Activated effector memory CD4-positive, alpha-beta T cell treated with anti-CD3 and anti-CD28 coated beads, Interleukin-2, amount 50 U/mL, for 16 hours (primary cell): Measurements from ENCODE around the gene EIF3I.

Experiments
- DNase-seq: peaks from one replicate; pipeline ENCODE4 v3.0.0-alpha.2; 2020

The EIF3I gene

DNA sequence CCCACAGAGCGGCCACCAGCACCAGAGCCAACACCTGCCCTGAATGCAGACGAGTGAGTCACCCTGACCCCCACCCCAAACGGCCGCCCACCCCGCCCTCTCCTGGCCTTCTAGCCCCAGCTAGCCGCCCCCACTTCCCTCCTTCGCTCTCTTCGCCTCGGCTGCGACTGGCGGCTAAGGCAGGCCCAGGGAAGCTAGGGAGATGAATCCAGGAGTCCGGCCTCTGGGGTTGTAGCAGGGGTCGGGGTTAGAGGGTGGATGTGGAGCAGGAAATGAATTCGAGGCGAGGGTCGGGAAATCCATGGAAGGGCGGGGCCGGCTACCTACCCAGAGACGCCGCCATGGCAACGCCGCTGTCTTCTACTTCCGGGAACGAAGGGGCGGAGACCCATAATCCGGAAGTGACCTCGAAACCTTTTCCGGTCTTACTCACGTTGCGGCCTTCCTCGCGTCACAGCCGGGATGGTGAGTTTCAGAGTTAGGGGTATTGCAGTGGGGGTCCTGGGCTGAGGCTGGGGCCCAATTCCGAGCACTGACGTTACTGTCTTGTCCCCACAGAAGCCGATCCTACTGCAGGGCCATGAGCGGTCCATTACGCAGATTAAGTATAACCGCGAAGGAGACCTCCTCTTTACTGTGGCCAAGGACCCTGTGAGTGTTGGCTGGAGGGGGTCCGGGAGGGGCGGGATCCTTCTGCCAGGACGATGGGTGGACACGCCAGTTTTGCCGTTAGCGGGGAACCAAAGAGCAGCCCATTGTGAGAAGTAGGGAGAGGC is at the start of gene EIF3I, which contains the start of gene TMEM234:
TSS of gene EIF3I (plus strand) at position 428 of the 776 bp plus-strand sequence. CDS start at position 463, 35 bp downstream.
TSS of gene TMEM234 (minus strand) at position 374 of the 776 bp plus-strand sequence. CDS start at position 343, 31 bp downstream.
- DNase-seq = peak; percentile 97

DNA sequence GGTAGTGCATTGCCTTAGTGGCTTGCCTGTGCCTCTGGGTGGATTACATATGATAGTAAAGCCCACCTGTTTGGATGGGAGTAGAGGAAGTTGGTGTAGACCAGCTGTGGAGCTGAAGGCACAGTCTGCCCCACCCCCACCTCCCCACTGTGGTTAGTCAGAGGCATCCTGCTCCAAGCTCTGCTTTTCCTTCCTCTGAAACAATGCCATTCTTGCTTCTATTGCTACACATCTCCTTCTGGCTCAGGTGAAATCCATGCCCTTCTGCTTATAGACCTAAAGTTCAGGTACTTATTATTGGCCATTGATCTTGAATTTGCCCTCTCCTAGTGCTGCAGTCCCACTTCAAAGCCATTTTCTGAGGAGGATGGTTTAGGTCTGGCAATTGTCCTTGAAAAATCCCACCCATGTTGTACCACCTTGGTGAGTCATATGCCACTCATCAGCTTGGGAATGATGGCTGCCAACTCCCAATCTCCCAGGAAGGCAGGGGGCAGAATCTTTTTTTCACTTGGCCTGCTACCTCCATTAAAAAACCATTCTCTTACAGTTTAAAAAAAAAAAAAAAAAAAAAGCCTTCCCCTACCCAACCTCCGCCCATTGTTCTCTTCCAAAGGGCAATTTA is 49.5 kb upstream of the EIF3I start:
- no peak for DNase-seq

DNA sequence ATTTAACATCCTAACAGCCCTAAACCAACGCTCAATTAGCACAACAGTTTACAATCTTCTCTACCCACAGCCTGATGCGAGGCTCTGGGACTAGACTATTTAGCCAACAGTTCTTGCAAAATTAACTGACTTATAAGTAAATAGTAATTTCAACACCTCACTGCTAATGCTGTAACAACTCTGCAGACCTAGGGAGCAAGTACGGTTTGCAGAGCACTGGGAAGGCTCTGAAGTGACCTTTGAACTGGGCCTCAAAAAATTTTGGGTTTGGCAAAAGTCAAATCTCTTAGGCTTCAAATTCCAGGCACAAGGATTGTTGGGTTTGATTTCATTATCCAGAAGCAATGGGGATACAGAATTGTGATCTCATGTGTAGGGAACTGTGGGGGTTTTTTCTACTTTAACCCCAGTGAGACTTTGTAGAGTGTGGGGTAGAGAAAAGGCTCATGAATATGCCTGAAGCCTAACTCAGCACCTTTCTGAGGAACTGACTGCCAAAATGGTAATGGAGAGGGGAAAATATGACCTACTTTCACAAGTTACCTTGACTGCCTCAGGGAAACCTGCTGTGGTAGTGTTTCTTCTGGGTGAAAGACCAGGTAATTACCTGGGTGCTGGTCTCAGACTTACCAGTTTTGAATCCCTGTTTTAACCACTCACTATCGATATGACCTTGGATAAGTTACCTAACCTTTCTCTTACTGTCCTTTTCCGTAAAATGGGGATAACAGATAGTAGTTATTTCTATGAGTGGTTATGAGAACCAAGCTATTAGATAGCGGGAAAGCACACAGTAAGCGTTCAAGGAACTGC is 43.6 kb upstream of the EIF3I start:
- DNase-seq = no peak

DNA sequence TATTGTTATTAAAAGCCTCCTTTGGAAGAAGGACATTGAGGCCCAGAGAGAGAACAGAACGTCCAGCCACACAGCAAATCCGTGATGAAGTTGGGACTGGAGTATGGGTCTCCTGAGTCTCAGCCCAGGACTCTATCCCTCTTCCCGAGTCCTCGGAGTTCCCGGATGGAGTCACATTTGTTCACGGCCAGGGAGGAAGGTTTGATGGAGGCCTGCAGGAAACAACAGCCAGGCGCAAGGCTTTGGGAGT is 43.1 kb upstream of the EIF3I start:
- DNase-seq = no peak

DNA sequence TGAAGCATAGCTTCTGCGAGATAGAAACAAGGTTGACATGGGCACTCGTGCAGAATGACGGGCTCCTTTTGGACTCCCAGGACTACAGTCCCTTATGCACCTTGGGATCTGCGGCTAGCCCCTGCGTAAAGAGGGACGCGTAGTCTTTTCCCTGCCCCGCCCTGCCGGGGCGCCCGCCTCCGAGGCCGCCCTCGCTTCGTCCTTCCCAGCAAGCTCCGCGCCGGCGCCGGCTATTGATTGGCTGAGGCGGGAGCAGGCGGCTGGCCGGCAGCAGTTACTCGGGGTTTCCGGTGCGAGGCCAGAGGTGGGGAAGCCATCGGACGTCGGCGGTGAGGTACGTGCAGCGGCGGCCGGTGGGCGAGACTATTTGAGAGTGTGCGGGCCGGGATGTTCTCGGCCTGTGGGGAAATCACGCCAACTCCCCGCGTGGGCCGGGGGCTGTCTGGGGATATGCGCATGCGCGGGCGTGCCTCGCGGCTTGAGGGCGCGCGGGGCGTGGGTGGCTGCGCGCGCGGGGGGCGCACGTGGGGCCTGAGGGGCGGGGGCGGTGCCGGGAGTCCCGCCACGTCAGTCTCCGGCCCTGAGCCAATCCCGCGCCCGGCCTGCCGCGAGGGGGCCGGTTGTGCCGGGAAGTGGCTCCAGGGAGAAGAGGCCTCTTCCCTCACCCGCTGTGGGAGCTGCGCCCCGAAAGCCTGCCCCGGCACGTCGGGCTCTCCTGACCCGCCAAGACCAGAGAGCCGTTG is 42.6 kb upstream of the EIF3I start, which contains the start of gene TXLNA:
TSS of gene TXLNA (plus strand) at position 233 of the 743 bp plus-strand sequence. CDS start 671 bp downstream, outside the sequence.
- DNase-seq = peak; percentile 96

DNA sequence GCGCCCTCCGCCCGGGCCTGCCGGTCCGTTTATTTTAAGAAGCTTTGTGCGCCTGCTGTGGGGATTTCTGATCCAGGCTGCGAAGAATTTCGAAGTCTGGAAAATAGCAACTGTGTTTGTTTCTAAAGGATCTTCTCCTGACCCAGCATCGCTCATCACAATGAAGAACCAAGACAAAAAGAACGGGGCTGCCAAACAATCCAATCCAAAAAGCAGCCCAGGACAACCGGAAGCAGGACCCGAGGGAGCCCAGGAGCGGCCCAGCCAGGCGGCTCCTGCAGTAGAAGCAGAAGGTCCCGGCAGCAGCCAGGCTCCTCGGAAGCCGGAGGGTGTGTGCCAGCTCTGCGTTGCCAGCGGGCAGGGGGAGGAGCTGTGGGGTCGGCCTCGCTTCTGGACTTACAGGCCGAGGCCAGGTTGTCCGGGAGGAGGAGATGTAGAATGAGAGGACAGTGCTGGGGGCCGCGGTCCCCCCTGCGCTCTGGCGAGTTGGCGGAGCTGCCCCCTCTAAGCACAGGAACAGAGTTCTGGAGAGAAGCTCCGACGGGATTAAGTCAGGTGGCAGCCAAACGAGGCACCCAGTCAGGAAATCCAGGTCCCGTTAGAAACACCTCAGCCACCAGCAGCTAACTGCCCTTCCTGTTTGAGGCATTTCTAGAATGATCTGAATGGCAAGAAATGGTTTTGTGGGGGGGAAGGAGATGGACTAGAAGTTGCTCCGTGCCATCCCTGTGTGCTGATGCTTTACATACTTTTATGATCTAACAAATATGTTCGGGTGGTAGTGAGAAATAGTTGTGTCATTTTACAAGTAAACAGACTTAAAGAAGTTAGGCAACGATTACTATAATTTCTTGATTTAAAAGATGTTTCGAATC is 41.8 kb upstream of the EIF3I start:
- DNase-seq = peak; percentile 77

DNA sequence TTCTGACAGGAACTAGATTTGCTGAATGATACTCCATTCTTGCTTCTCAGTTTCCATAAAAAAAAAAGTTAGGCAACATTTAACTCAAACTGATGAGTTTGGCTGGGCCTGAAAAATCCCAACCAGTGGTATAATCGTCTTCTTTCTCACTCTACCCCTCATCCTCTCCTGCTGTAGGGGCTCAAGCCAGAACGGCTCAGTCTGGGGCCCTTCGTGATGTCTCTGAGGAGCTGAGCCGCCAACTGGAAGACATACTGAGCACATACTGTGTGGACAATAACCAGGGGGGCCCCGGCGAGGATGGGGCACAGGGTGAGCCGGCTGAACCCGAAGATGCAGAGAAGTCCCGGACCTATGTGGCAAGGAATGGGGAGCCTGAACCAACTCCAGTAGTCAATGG is 41.1 kb upstream of the EIF3I start:
- no peak for DNase-seq

DNA sequence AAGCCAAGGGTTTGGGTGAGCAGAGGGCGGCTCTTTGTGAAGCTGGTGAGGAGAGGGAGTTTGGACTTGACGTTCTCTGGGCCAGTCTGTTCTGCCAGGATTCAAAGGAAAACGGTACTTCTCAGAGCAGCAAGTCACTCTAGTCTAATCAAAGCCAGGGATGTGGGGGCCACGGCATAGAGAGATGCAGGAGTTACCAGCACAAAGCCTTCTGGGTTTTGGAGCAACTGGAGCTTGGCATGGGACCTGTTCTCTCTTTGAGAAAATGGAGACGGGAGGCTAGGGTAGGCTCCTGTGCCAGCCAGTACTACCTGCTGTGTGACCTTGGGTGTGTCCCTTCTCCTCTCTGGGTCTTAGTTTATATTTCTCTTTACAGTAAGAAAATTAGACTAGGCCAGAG is 40.6 kb upstream of the EIF3I start:
- no peak for DNase-seq

DNA sequence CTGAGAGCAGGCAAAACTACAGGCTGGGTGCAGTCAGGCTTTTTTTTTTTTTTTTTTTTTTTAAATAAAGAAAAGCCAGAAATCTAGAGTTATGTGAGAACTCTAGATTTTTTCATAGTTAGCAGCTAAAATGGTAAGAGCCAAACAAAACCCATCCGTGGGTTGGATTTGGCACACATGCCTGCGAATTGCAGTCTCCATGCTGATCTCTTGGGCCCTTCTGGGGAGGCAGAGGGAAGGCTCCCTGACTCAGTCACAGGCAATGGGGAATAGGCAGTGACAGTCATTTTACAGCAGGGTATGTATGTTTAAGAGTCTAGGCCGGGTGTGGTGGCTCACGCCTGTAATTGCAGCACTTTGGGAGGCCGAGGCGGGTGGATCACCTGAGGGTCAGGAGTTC is 40.1 kb upstream of the EIF3I start:
- no peak for DNase-seq

DNA sequence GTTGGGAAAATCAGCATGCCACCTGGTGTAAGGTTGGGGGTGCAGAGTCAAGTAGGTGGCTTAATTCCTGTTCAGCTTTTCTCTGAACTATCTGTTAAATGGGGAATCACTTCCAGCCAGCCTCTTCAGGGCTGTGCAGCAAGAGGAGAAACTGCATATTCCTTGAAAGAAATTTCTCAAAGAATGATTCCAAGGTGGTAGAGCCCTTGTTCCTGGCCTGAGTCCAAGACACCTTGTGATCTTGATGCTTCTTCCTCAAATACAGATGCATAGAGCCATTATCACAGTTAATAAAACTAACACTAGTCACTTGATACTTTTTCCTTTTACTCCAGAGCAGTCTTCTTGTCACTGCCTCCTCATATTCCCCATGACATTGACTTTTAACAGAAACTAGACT is 37.6 kb upstream of the EIF3I start:
- no peak for DNase-seq

DNA sequence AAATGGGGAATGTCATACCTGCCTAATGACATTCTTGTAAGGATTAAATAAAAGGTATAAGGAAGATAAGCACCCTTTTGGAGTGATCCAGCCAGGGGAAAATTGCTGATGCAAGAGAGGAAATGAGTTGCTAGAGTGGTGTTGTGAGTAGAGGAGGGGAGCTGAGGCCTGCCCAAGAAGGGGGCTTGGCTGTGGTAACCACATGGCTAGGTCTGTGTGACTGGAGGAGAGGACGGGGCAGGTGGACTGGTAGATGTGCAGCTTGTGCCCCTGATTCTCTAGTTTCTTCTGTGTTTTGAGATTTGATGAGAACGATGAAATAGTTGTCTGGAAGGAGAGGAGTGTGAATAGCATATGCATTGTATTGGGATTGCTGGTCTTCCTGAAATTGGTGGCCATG is 36.1 kb upstream of the EIF3I start:
- DNase-seq = no peak

DNA sequence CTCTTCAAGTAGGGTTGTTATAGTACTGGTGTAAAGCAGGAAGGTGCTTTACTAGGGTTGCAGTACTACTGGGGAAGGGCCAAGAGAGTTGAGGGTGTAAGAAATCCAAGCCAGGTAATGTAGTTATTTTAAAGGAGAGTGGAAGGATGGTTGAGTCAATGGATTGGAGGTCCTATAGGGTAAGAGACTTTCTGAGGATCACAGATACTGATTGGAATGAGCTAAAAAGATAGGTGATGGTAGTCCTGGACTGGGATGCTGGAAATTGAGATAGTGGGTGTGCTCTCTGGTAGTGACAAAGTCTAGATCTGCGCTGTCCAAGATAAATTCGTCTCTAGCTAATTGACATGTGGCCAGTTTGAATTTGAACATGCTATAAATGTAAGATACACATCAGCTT is 35.7 kb upstream of the EIF3I start:
- DNase-seq = no peak

DNA sequence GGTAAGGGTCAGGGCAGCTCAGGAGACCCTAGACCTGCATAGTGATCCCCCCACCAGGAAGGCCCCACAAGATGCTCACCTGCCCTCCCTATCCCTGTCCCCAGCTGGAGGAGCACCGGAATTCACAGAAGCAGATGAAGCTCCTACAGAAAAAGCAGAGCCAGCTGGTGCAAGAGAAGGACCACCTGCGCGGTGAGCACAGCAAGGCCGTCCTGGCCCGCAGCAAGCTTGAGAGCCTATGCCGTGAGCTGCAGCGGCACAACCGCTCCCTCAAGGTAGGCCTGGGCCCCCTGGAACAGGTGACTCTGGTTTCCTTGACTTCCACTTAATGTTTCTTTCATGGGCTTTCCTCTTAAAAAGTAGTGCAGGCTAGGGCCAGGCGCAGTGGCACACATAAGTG is 34.4 kb upstream of the EIF3I start:
- DNase-seq = no peak

DNA sequence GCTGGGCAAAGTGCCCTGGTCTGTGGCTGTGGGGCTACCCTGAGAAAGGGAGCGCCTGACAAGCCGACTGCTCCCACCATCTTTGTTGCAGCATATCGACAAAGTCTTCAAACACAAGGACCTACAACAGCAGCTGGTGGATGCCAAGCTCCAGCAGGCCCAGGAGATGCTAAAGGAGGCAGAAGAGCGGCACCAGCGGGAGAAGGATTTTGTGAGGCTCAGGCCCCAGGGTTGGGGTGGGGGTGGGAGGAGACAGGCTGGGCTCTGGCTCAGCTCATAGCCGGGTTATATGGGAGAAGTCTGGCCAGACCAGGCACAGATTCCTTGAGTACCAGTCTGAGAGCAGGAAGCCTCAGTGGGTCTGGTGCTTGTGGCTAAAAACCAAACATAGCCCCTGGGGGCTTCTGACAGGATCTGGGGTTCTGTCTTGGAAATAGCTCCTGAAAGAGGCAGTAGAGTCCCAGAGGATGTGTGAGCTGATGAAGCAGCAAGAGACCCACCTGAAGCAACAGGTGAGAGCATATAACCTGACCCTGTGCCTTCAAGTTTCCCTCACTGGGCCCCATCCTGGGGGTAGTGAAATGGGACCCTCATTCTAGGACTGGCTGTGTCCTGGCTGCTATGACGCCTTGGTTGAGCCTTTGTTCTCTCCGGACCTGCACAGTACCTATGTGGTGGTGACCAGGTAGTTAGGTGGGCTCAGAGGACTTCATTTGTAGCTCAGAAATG is 29.8 kb upstream of the EIF3I start:
- no peak for DNase-seq

DNA sequence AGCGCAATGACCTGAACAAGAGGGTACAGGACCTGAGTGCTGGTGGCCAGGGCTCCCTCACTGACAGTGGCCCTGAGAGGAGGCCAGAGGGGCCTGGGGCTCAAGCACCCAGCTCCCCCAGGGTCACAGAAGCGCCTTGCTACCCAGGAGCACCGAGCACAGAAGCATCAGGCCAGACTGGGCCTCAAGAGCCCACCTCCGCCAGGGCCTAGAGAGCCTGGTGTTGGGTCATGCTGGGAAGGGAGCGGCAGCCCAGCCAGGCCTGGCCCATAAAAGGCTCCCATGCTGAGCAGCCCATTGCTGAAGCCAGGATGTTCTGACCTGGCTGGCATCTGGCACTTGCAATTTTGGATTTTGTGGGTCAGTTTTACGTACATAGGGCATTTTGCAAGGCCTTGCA is 27.2 kb upstream of the EIF3I start:
- no peak for DNase-seq

DNA sequence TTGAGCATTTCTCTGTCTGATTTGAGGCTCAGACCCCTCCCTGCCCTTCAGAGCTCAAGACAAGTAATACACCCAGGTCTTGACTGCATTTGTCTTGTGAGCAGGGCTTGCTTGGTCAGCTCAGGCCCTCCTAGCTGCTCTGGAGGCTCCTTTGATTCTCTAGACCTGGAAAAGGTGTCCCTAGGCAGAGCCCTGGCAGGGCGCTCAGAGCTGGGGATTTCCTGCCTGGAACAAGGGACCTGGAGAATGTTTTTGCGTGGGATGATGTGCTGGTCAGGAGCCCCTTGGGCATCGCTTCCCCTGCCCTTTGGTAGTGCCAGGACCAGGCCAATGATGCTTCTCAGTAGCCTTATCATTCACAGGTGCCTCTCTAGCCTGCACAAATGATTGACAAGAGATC is 26.7 kb upstream of the EIF3I start:
- no peak for DNase-seq

DNA sequence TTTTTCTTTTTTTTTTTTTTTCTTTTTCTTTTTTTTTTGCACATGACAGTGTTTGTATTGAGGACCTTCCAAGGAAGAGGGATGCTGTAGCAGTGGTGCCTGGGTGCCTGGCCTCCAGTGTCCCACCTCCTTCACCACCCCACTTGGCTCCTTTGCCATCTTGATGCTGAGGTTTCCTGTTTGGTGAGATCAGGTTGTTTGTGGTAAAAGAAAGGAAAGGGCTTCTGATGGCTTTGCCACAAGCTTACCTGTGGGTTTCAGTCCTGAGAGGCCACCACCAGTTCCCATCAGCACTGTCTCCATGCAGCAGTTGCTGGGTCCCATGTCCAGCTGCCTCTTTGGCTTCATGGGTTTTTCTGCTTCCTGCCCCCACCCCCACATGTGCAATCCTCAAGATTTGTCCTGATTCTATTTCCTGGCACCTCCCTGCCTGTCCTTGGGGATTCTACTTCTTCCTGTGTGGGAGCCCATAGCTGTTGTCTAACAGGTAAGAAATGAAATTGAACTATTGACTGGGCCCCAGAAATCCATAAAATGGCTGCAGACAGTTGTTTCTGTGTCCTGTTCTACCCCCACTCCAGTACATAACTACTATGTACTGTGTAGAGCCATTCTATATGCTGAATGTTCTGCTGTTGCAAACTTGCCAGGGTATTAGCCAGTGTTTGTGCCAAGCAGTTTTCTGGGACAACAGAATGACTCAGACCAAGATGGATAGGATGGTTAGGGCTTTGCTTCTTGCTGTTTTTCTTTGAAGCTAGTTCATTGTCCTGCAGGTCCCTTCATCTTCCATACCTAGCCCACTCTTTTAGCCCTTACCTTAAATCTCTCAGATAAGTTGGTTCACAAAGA is 26.0 kb upstream of the EIF3I start:
- DNase-seq = no peak

DNA sequence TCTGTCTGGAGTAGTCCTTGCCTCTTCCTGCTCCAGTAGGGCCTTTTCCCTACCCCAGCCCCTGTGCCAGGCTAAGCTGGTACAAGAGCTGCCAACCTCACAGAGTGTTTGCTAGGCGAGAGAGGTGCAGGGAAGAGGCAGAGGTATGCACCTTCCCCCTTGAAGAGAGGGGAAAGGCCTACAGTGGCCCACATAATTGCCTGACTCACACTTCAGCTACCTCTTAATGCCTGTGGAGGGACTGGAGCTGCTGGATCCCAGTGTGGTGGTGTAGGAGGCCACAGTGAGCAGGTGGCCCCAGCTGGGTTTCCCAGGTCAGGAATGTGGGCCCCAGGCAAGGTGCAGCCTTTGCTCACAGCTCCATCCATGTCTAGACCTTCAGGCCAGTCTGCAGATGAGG is 25.1 kb upstream of the EIF3I start:
- no peak for DNase-seq

DNA sequence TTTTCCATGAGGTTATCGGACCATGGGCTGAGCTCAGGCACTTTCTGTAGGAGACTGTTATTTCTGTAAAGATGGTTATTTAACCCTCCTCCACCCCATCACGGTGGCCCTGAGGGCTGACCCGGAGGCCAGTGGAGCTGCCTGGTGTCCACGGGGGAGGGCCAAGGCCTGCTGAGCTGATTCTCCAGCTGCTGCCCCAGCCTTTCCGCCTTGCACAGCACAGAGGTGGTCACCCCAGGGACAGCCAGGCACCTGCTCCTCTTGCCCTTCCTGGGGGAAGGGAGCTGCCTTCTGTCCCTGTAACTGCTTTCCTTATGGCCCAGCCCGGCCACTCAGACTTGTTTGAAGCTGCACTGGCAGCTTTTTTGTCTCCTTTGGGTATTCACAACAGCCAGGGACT is 24.4 kb upstream of the EIF3I start:
- DNase-seq = no peak
